ENCODE results near the gene RASSF7. TPM values are rescaled to one million over a fixed set of nuclear protein-coding genes. Genes with fewer than 3 reads are reported as not detected.

Gene RASSF7
- total and polyA plus RNA-seq, 10 of the 15 experiments (the other 5 are each of a cell fraction or from before 2014, with no cell fraction given): 0.39 to 29.7 (median 13.2) TPM

DNA sequence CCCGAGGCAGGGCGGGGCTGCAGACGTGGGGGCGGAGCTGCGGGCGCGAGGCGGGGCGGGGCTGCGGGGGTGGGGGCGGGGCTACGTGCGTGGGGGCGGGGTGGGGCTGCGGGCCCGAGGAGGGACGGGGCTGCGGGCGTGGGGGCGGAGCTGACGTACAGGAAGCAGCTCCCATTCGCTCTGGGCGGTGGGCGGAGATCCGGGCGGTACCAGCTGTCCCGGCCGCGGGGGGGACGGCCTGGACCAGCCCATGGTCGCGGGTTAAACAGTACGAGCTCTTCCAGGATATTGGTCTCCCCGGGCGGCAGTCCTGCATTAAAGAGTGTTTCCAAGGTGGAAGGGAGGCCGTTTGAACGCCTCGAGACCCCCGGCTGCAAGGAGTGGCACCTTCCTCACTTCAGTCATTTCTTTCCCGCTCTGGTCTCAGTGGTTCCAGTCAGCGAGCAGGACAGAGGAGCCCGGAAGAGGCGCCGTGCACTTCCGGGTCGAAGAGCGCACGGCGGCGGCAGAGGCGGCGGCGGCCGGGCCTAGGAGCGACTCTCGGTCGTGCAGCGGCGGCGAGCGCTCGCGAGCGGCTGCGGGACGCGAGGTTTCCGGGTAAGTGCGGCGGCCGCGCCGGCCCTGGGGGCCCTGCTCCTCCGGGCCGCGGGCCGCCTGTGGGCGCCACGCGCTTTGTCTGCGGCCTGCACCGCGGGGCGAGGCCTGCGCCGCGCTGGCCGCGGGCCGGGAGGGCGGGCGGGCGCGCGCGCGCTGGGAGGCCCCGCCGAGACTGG is 15.4 kb downstream of the RASSF7 start, which contains the start of gene PHRF1 (continued):
- TF ChIP-seq, protein P1, sequence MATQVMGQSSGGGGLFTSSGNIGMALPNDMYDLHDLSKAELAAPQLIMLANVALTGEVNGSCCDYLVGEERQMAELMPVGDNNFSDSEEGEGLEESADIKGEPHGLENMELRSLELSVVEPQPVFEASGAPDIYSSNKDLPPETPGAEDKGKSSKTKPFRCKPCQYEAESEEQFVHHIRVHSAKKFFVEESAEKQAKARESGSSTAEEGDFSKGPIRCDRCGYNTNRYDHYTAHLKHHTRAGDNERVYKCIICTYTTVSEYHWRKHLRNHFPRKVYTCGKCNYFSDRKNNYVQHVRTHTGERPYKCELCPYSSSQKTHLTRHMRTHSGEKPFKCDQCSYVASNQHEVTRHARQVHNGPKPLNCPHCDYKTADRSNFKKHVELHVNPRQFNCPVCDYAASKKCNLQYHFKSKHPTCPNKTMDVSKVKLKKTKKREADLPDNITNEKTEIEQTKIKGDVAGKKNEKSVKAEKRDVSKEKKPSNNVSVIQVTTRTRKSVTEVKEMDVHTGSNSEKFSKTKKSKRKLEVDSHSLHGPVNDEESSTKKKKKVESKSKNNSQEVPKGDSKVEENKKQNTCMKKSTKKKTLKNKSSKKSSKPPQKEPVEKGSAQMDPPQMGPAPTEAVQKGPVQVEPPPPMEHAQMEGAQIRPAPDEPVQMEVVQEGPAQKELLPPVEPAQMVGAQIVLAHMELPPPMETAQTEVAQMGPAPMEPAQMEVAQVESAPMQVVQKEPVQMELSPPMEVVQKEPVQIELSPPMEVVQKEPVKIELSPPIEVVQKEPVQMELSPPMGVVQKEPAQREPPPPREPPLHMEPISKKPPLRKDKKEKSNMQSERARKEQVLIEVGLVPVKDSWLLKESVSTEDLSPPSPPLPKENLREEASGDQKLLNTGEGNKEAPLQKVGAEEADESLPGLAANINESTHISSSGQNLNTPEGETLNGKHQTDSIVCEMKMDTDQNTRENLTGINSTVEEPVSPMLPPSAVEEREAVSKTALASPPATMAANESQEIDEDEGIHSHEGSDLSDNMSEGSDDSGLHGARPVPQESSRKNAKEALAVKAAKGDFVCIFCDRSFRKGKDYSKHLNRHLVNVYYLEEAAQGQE (IDR thresholded peaks at IDR 0.05; ENCODE audit: low read depth, low read length): no peak
- TF ChIP-seq ZNF207 (IDR thresholded peaks at IDR 0.05; ENCODE audit: borderline replicate concordance): peak; percentile 99
- TF ChIP-seq CBX3 (IDR thresholded peaks at IDR 0.05; ENCODE audit: borderline replicate concordance, low read depth): no peak
- TF ChIP-seq ZBED1 (IDR thresholded peaks at IDR 0.05; ENCODE audit: borderline replicate concordance): no peak
- peak; percentile 54; the same call in 1 of the 2 replicates for TF ChIP-seq SMAD5 (IDR thresholded peaks at IDR 0.05; ENCODE audit: low read depth)
- peak; percentile 100 for TF ChIP-seq RB1 (IDR thresholded peaks at IDR 0.05; ENCODE audit: borderline replicate concordance)
- peak; percentile 100 for TF ChIP-seq CHD1 (IDR thresholded peaks at IDR 0.05; ENCODE audit: low read depth, low read length)
- TF ChIP-seq, protein P2, sequence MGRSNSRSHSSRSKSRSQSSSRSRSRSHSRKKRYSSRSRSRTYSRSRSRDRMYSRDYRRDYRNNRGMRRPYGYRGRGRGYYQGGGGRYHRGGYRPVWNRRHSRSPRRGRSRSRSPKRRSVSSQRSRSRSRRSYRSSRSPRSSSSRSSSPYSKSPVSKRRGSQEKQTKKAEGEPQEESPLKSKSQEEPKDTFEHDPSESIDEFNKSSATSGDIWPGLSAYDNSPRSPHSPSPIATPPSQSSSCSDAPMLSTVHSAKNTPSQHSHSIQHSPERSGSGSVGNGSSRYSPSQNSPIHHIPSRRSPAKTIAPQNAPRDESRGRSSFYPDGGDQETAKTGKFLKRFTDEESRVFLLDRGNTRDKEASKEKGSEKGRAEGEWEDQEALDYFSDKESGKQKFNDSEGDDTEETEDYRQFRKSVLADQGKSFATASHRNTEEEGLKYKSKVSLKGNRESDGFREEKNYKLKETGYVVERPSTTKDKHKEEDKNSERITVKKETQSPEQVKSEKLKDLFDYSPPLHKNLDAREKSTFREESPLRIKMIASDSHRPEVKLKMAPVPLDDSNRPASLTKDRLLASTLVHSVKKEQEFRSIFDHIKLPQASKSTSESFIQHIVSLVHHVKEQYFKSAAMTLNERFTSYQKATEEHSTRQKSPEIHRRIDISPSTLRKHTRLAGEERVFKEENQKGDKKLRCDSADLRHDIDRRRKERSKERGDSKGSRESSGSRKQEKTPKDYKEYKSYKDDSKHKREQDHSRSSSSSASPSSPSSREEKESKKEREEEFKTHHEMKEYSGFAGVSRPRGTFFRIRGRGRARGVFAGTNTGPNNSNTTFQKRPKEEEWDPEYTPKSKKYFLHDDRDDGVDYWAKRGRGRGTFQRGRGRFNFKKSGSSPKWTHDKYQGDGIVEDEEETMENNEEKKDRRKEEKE (IDR thresholded peaks at IDR 0.05): peak; percentile 96
- TF ChIP-seq CBFB (IDR thresholded peaks at IDR 0.05; ENCODE audit: low read depth): peak; percentile 81
- peak; percentile 89 for TF ChIP-seq POLR2A (IDR thresholded peaks at IDR 0.05; ENCODE audit: low read depth, low read length)
- peak; percentile 75 for TF ChIP-seq BACH1 (IDR thresholded peaks at IDR 0.05; ENCODE audit: borderline replicate concordance)
- TF ChIP-seq, protein P3, sequence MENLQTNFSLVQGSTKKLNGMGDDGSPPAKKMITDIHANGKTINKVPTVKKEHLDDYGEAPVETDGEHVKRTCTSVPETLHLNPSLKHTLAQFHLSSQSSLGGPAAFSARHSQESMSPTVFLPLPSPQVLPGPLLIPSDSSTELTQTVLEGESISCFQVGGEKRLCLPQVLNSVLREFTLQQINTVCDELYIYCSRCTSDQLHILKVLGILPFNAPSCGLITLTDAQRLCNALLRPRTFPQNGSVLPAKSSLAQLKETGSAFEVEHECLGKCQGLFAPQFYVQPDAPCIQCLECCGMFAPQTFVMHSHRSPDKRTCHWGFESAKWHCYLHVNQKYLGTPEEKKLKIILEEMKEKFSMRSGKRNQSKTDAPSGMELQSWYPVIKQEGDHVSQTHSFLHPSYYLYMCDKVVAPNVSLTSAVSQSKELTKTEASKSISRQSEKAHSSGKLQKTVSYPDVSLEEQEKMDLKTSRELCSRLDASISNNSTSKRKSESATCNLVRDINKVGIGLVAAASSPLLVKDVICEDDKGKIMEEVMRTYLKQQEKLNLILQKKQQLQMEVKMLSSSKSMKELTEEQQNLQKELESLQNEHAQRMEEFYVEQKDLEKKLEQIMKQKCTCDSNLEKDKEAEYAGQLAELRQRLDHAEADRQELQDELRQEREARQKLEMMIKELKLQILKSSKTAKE (IDR thresholded peaks at IDR 0.05; ENCODE audit: low read depth, poor library complexity, severe bottlenecking): peak; percentile 97
- TF ChIP-seq, protein P4, sequence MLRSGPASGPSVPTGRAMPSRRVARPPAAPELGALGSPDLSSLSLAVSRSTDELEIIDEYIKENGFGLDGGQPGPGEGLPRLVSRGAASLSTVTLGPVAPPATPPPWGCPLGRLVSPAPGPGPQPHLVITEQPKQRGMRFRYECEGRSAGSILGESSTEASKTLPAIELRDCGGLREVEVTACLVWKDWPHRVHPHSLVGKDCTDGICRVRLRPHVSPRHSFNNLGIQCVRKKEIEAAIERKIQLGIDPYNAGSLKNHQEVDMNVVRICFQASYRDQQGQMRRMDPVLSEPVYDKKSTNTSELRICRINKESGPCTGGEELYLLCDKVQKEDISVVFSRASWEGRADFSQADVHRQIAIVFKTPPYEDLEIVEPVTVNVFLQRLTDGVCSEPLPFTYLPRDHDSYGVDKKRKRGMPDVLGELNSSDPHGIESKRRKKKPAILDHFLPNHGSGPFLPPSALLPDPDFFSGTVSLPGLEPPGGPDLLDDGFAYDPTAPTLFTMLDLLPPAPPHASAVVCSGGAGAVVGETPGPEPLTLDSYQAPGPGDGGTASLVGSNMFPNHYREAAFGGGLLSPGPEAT (IDR thresholded peaks at IDR 0.05; ENCODE audit: low read depth): peak; percentile 95
- TF ChIP-seq EED (IDR thresholded peaks at IDR 0.05; ENCODE audit: low read depth): no peak
- peak; percentile 93 for TF ChIP-seq POLR2AphosphoS5 (IDR thresholded peaks at IDR 0.05; ENCODE audit: low read length)
- TF ChIP-seq, protein P5, sequence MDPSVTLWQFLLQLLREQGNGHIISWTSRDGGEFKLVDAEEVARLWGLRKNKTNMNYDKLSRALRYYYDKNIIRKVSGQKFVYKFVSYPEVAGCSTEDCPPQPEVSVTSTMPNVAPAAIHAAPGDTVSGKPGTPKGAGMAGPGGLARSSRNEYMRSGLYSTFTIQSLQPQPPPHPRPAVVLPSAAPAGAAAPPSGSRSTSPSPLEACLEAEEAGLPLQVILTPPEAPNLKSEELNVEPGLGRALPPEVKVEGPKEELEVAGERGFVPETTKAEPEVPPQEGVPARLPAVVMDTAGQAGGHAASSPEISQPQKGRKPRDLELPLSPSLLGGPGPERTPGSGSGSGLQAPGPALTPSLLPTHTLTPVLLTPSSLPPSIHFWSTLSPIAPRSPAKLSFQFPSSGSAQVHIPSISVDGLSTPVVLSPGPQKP (IDR thresholded peaks at IDR 0.05; ENCODE audit: low read depth, low read length): peak; percentile 60
- TF ChIP-seq SREBF2 (IDR thresholded peaks at IDR 0.05; ENCODE audit: low read length): peak; percentile 50; the same call in 1 of the 2 replicates

Data from GM12878 (cell line).